Neural cell (in vitro differentiated cells): ENCODE measurements around the gene CPD. TPM values are rescaled to one million over a fixed set of nuclear protein-coding genes. Genes with fewer than 3 reads are reported as not detected.

Experiments
- H2AFZ ChIP-seq: fragments of 200-600, 300-800 bp; sonication (generic), shearing (Covaris generic); 2 replicates; pipeline ENCODE4 v1.6.0; 2014; ENCODE audit warnings: low read depth, mild to moderate bottlenecking, antibody characterized with exemption, low read length, moderate library complexity
- H3F3A ChIP-seq: fragments of 200-600 bp; shearing (Covaris generic); 2 replicates; pipeline ENCODE4 v1.6.1; 2016; ENCODE audit warnings: mild to moderate bottlenecking, moderate library complexity, mixed read lengths, antibody characterized with exemption, low read length; ENCODE audit not compliant: insufficient read depth, poor library complexity, severe bottlenecking
- H3K27ac ChIP-seq: fragments of 200-600, 300-800 bp; sonication (generic), shearing (Covaris generic); 2 replicates; pipeline ENCODE4 v1.5.1; 2014; ENCODE audit warnings: mild to moderate bottlenecking, low read length, moderate library complexity
- H3K27me3 ChIP-seq: fragments of 300-800, 200-600 bp; sonication (generic), shearing (Covaris generic); 2 replicates; pipeline ENCODE4 v1.6.0; 2014; ENCODE audit warnings: mild to moderate bottlenecking, low read depth, low read length, moderate library complexity; ENCODE audit not compliant: insufficient read depth
- H3K36me3 ChIP-seq: fragments of 300-800, 200-600 bp; sonication (generic), shearing (Covaris generic); 2 replicates; pipeline ENCODE4 v1.5.1; 2014; ENCODE audit warnings: mild to moderate bottlenecking, antibody characterized with exemption, low read length, moderate library complexity; ENCODE audit not compliant: insufficient read depth
- H3K4me2 ChIP-seq: fragments of 300-800, 200-600 bp; sonication (generic), shearing (Covaris generic); 2 replicates; pipeline ENCODE4 v1.6.0; 2014; ENCODE audit warnings: mild to moderate bottlenecking, low read length
- H3K4me3 ChIP-seq: fragments of 300-800, 200-600 bp; sonication (generic), shearing (Covaris generic); 2 replicates; pipeline ENCODE4 v1.5.1; 2014; ENCODE audit warnings: mild to moderate bottlenecking, low read length, moderate library complexity
- H3K79me2 ChIP-seq: fragments of 200-600 bp; shearing (Covaris generic); replicated peaks from 2 replicates; pipeline ENCODE4 v1.6.0; 2014; ENCODE audit warnings: mild to moderate bottlenecking, low read length, moderate library complexity; ENCODE audit not compliant: insufficient read depth
- H3K9ac ChIP-seq: fragments of 300-800, 200-600 bp; sonication (generic), shearing (Covaris generic); 2 replicates; pipeline ENCODE4 v1.6.1; 2016; ENCODE audit warnings: mild to moderate bottlenecking, low read length, mixed read lengths
- H3K9me2 ChIP-seq: fragments of 200-600 bp; shearing (Covaris generic); 2 replicates; pipeline ENCODE4 v1.6.1; 2016; ENCODE audit warnings: mild to moderate bottlenecking, low read length, mixed read lengths; ENCODE audit not compliant: insufficient read depth
- H3K9me3 ChIP-seq: fragments of 200-600, 300-800 bp; sonication (generic), shearing (Covaris generic); 2 replicates; pipeline ENCODE4 v1.6.1; 2016; ENCODE audit warnings: mild to moderate bottlenecking, mixed run types, low read length, moderate library complexity, mixed read lengths
- H4K20me1 ChIP-seq: fragments of 200-600 bp; shearing (Covaris generic); 2 replicates; pipeline ENCODE4 v1.6.1; 2016; ENCODE audit warnings: mild to moderate bottlenecking, mixed run types; ENCODE audit not compliant: insufficient read depth
- EP300 ChIP-seq: fragments of 450-650 bp; conservative IDR thresholded peaks from 2 replicates; pipeline ENCODE4 v1.6.1; 2014; ENCODE audit warnings: antibody characterized with exemption, mild to moderate bottlenecking, moderate library complexity; ENCODE audit not compliant: poor library complexity, severe bottlenecking
- EZH2 ChIP-seq: fragments of 200-600, 300-800 bp; shearing (Covaris generic), sonication (generic); IDR thresholded peaks from 2 replicates; pipeline ENCODE4 v1.6.1; 2014; ENCODE audit warnings: antibody characterized with exemption, low read length, borderline replicate concordance, mild to moderate bottlenecking; ENCODE audit not compliant: insufficient read depth, poor library complexity, severe bottlenecking
- MXI1 ChIP-seq: fragments of 450-650 bp; conservative IDR thresholded peaks from 2 replicates; pipeline ENCODE4 v1.6.1; 2014; ENCODE audit warnings: antibody characterized with exemption, mild to moderate bottlenecking; ENCODE audit not compliant: poor library complexity, severe bottlenecking
- POLR2AphosphoS5 ChIP-seq: IDR thresholded peaks from 2 replicates; pipeline ENCODE4 v1.6.1; 2012
- RAD21 ChIP-seq: fragments of 450-650 bp; conservative IDR thresholded peaks from 2 replicates; pipeline ENCODE4 v1.6.1; 2014; ENCODE audit warnings: antibody characterized with exemption, mild to moderate bottlenecking, moderate library complexity
- SMC3 ChIP-seq: fragments of 450-650 bp; conservative IDR thresholded peaks from 2 replicates; pipeline ENCODE4 v1.6.1; 2014; ENCODE audit warnings: antibody characterized with exemption, mild to moderate bottlenecking, moderate library complexity; ENCODE audit not compliant: poor library complexity
- polyA plus RNA-seq: library from polyadenylated mRNA; depleted of rRNA; stranded (reverse); fragments of >200 nt; gene quantifications from 2 replicates; pipeline ENCODE4 v1.2.3, GENCODE V29; 2014
- TF ChIP-seq, protein P1 (sequence below): fragments of 450-650 bp; IDR thresholded peaks from 2 replicates; pipeline ENCODE4 v1.5.1; 2014; ENCODE audit warnings: antibody characterized with exemption, mild to moderate bottlenecking, moderate library complexity; ENCODE audit not compliant: poor library complexity, severe bottlenecking
- TF ChIP-seq, protein P2 (sequence below): IDR thresholded peaks from 2 replicates; pipeline ENCODE4 v1.6.1; 2012; ENCODE audit warnings: borderline replicate concordance

CPD gene
- polyA plus RNA-seq, 1 donor from 2014 or later = 14.1 TPM

DNA sequence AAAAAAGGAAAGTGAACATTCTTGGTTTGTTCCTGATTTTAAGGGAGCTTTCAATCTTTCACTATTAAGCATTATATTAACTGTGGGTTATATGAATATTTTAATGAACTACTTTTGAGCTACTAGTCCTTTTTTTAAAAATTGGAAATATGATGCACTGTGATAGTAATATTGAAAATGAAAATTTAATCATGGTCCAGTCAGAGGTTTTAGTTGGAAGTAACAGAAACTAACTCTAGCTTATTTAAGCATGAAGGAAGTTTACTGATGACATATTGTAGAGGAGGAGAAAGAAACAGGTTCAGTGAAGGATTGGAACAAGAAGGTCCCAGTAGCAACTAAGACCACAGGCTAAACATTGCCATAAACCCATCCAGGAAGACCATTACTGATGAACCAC, 24.0 kb upstream of the CPD start:
- Histone ChIP-seq H3K4me3 (no peak overlapping the region), H3K27ac (no peak overlapping the region), H4K20me1 (no peaks in the 10 kb centered on the region), H3K9me2 (no peaks in the 10 kb centered on the region), H3K36me3 (no peaks in the 10 kb centered on the region), H3K4me2 (no peak overlapping the region), H3K9ac (no peak overlapping the region), H3F3A (no peaks in the 10 kb centered on the region), H3K9me3 (no peaks in the 10 kb centered on the region), H3K27me3 (no peaks in the 10 kb centered on the region), H2AFZ (no peak overlapping the region), H3K79me2 (no peaks in the 10 kb centered on the region)
- no peak for TF ChIP-seq EZH2
- TF ChIP-seq POLR2AphosphoS5 = no peak
- TF ChIP-seq EP300 = no peak

DNA sequence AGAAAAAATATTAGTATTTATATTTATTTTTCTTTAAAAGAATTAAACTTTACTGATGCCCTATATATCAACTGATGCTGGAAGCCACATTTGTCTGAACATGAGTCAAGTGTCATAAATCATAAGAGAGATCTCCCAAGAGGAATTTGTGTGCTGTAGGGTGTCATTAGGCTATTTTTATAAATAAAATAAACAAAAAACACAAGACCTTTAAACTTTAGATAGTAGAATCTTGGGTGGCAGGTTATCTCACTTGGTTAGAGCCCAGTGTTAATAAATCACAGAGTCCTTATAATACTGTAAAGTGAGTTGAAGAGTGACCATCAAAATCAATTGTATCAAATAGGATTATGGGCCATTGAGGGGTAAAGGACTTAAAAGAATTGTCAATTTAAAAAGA, 21.3 kb upstream of the CPD start:
- H3K4me3 ChIP-seq = no peak overlapping the region
- H3F3A ChIP-seq = no peaks in the 10 kb centered on the region

More for the DNA sequence above, 21.3 kb upstream of the CPD start:
- Histone ChIP-seq H3K9me3 (no peaks in the 10 kb centered on the region), H3K36me3 (no peaks in the 10 kb centered on the region), H3K9ac (no peak overlapping the region), H4K20me1 (no peaks in the 10 kb centered on the region), H2AFZ (no peak overlapping the region), H3K79me2 (no peaks in the 10 kb centered on the region), H3K9me2 (no peaks in the 10 kb centered on the region), H3K27ac (no peak overlapping the region), H3K4me2 (no peak overlapping the region), H3K27me3 (no peaks in the 10 kb centered on the region)
- TF ChIP-seq MXI1 (no peak), RAD21 (no peak), EZH2 (no peak), EP300 (no peak), SMC3 (no peak), POLR2AphosphoS5 (no peak)
- TF ChIP-seq, protein P1, sequence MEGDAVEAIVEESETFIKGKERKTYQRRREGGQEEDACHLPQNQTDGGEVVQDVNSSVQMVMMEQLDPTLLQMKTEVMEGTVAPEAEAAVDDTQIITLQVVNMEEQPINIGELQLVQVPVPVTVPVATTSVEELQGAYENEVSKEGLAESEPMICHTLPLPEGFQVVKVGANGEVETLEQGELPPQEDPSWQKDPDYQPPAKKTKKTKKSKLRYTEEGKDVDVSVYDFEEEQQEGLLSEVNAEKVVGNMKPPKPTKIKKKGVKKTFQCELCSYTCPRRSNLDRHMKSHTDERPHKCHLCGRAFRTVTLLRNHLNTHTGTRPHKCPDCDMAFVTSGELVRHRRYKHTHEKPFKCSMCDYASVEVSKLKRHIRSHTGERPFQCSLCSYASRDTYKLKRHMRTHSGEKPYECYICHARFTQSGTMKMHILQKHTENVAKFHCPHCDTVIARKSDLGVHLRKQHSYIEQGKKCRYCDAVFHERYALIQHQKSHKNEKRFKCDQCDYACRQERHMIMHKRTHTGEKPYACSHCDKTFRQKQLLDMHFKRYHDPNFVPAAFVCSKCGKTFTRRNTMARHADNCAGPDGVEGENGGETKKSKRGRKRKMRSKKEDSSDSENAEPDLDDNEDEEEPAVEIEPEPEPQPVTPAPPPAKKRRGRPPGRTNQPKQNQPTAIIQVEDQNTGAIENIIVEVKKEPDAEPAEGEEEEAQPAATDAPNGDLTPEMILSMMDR = no peak
- TF ChIP-seq, protein P2, sequence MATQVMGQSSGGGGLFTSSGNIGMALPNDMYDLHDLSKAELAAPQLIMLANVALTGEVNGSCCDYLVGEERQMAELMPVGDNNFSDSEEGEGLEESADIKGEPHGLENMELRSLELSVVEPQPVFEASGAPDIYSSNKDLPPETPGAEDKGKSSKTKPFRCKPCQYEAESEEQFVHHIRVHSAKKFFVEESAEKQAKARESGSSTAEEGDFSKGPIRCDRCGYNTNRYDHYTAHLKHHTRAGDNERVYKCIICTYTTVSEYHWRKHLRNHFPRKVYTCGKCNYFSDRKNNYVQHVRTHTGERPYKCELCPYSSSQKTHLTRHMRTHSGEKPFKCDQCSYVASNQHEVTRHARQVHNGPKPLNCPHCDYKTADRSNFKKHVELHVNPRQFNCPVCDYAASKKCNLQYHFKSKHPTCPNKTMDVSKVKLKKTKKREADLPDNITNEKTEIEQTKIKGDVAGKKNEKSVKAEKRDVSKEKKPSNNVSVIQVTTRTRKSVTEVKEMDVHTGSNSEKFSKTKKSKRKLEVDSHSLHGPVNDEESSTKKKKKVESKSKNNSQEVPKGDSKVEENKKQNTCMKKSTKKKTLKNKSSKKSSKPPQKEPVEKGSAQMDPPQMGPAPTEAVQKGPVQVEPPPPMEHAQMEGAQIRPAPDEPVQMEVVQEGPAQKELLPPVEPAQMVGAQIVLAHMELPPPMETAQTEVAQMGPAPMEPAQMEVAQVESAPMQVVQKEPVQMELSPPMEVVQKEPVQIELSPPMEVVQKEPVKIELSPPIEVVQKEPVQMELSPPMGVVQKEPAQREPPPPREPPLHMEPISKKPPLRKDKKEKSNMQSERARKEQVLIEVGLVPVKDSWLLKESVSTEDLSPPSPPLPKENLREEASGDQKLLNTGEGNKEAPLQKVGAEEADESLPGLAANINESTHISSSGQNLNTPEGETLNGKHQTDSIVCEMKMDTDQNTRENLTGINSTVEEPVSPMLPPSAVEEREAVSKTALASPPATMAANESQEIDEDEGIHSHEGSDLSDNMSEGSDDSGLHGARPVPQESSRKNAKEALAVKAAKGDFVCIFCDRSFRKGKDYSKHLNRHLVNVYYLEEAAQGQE = no peak
